ENCODE results near the gene C14orf180.

Gene C14orf180

GRCh38 chr14:104579507-104579906 is at the start of gene C14orf180:
Gene C14orf180 (plus strand): TSS chr14:104579764. CDS start chr14:104586431, 6,667 bp downstream.
- DNase-seq, result no peak

- DNase-seq, result no peak
Measured at GRCh38 chr14:104530646-104531045, 48.9 kb upstream of the C14orf180 start.

- DNase-seq, result no peak
Measured at GRCh38 chr14:104531421-104532190, 48.0 kb upstream of the C14orf180 start.

GRCh38 chr14:104532191-104532555 is 47.4 kb upstream of the C14orf180 start:
- DNase-seq, result no peak

- no peak for DNase-seq
Measured at GRCh38 chr14:104534036-104534435, 45.5 kb upstream of the C14orf180 start.

GRCh38 chr14:104536942-104537612 is 42.5 kb upstream of the C14orf180 start:
- DNase-seq, result no peak

- DNase-seq, result no peak
Measured at GRCh38 chr14:104537613-104537988, 42.0 kb upstream of the C14orf180 start.

GRCh38 chr14:104541905-104542465 is 37.6 kb upstream of the C14orf180 start:
- no peak for DNase-seq

- DNase-seq, result peak in 1 of 2 donors; percentile 6
Measured at GRCh38 chr14:104542871-104543830, 36.4 kb upstream of the C14orf180 start.

- no peak for DNase-seq
Measured at GRCh38 chr14:104544362-104544961, 35.1 kb upstream of the C14orf180 start.

- peak in 1 of 2 donors; percentile 7 for DNase-seq
Measured at GRCh38 chr14:104545151-104545941, 34.2 kb upstream of the C14orf180 start.

GRCh38 chr14:104545942-104546501 is 33.5 kb upstream of the C14orf180 start:
- peak in 1 of 2 donors; percentile 6 for DNase-seq

- DNase-seq, result peak in 1 of 2 donors; percentile 4
Measured at GRCh38 chr14:104546591-104547309, 32.8 kb upstream of the C14orf180 start.

- peak in 1 of 2 donors; percentile 9 for DNase-seq
Measured at GRCh38 chr14:104547310-104547997, 32.1 kb upstream of the C14orf180 start.

- DNase-seq, result peak in 1 of 2 donors; percentile 3
Measured at GRCh38 chr14:104547998-104548700, 31.4 kb upstream of the C14orf180 start.

GRCh38 chr14:104548802-104549535 is 30.6 kb upstream of the C14orf180 start:
- DNase-seq, result no peak

GRCh38 chr14:104549536-104550339 is 29.8 kb upstream of the C14orf180 start:
- no peak for DNase-seq
